PC-9 (cell line): ENCODE measurements around the gene CLEC1B. TPM values are rescaled to one million over a fixed set of nuclear protein-coding genes. Genes with fewer than 3 reads are reported as not detected.

Source experiments
- BruUV-seq: library from RNA; stranded (reverse); fragments of 400-500 nt; replicated peaks from 2 replicates; lab custom pipeline; 2021; lab: Mats Ljungman, UMichigan
- CTCF ChIA-PET: fragments of 300-600 bp; sonication (Branson Sonifier 250); formaldehyde crosslinking; loops from one replicate; lab custom pipeline; 2022; ENCODE audit warnings: antibody characterized with exemption; lab: Charles Lee
- POLR2A ChIA-PET: fragments of 300-600 bp; sonication (Branson Sonifier 250); formaldehyde crosslinking; loops from one replicate; lab custom pipeline; 2022; ENCODE audit warnings: antibody characterized with exemption; ENCODE audit not compliant: unreplicated experiment; lab: Charles Lee
- DNase-seq, 2 experiments: peaks; one replicate each; pipeline versions ENCODE4 v3.0.0 to v3.0.0-alpha.2; 2015 to 2022; ENCODE audit warnings: mixed read lengths in 1 of 2
- H2AFZ ChIP-seq: fragments of 200-600 bp; sonication (generic); 2 replicates; pipeline ENCODE4 v1.8.1; 2017; ENCODE audit warnings: antibody characterized with exemption
- H3F3A ChIP-seq: fragments of 200-600 bp; sonication (generic); 2 replicates; pipeline ENCODE4 v1.8.1; 2017; ENCODE audit warnings: antibody characterized with exemption, mild to moderate bottlenecking, low read depth; ENCODE audit not compliant: insufficient read depth
- H3K27ac ChIP-seq: fragments of 200-600 bp; sonication (generic); 2 replicates; pipeline ENCODE4 v1.6.1; 2016; ENCODE audit warnings: mixed run types
- H3K27me3 ChIP-seq: fragments of 200-600 bp; sonication (generic); 2 replicates; pipeline ENCODE4 v1.6.1; 2016; ENCODE audit warnings: low read depth, mixed run types; ENCODE audit not compliant: insufficient read depth
- H3K36me3 ChIP-seq: fragments of 200-600 bp; sonication (generic); 2 replicates; pipeline ENCODE4 v1.6.1; 2016; ENCODE audit warnings: low read depth, mixed run types
- H3K4me1 ChIP-seq: fragments of 200-600 bp; sonication (generic); replicated peaks from 2 replicates; pipeline ENCODE4 v1.6.1; 2016; ENCODE audit warnings: mixed run types; ENCODE audit not compliant: insufficient read depth
- H3K4me2 ChIP-seq: fragments of 200-600 bp; sonication (generic); 2 replicates; pipeline ENCODE4 v1.6.1; 2017; ENCODE audit warnings: mixed run types
- H3K4me3 ChIP-seq: fragments of 200-600 bp; sonication (generic); 2 replicates; pipeline ENCODE4 v1.6.1; 2016; ENCODE audit warnings: mixed run types
- H3K79me2 ChIP-seq: fragments of 200-600 bp; sonication (generic); 2 replicates; pipeline ENCODE4 v1.6.1; 2017; ENCODE audit warnings: low read depth, mixed run types
- H3K9me2 ChIP-seq: fragments of 200-600 bp; sonication (generic); 2 replicates; pipeline ENCODE4 v1.8.1; 2017; ENCODE audit warnings: mild to moderate bottlenecking; ENCODE audit not compliant: insufficient read depth
- H3K9me3 ChIP-seq: fragments of 200-600 bp; sonication (generic); 2 replicates; pipeline ENCODE4 v1.8.1; 2016; ENCODE audit warnings: low read depth; ENCODE audit not compliant: insufficient read depth
- H4K20me1 ChIP-seq: fragments of 200-600 bp; sonication (generic); 2 replicates; pipeline ENCODE4 v1.8.1; 2017; ENCODE audit not compliant: insufficient read depth
- EZH2 ChIP-seq: fragments of 200-600 bp; sonication (generic); IDR thresholded peaks from 2 replicates; pipeline ENCODE4 v1.8.0; 2017; ENCODE audit warnings: antibody characterized with exemption, low read depth
- intact Hi-C: fragments of 100-400 bp; cut with micrococcal nuclease; formaldehyde crosslinking; loops from one replicate; pipeline ENCODE4 v1.10.0; 2022; ENCODE audit not compliant: unreplicated experiment
- total RNA-seq: library from RNA; stranded (reverse); gene quantifications from 2 replicates; pipeline ENCODE4 v1.2.3, GENCODE V29; 2021
- TF ChIP-seq, protein P1 (sequence below): fragments of 200-600 bp; sonication (generic); conservative IDR thresholded peaks from 2 replicates; pipeline ENCODE4 v1.6.1; 2017; ENCODE audit warnings: mixed run types, antibody characterized with exemption, mild to moderate bottlenecking, moderate library complexity

The CLEC1B gene
- total RNA-seq, 1 experiment from 2014 or later = not detected

DNA sequence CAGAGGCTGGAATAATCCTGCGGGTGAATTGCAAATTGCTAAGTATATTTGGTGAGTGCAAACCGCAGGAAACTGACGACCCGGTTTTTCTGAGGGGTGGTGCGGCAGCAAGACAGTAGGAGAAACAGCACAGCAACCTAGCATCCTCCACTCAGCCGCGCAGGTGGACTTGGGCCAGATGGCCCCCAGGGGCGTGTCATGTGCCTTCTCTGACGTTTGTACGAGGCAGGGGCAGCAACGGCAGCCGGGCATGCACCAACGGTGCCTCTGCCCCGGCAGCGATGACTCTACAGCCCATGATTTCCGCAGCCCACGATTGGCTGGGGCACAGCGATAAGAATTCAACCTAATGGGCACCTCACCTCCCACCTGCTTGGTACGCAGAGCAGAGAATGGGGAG, 55.7 kb downstream of the CLEC1B start:
- TF ChIP-seq, protein P1, sequence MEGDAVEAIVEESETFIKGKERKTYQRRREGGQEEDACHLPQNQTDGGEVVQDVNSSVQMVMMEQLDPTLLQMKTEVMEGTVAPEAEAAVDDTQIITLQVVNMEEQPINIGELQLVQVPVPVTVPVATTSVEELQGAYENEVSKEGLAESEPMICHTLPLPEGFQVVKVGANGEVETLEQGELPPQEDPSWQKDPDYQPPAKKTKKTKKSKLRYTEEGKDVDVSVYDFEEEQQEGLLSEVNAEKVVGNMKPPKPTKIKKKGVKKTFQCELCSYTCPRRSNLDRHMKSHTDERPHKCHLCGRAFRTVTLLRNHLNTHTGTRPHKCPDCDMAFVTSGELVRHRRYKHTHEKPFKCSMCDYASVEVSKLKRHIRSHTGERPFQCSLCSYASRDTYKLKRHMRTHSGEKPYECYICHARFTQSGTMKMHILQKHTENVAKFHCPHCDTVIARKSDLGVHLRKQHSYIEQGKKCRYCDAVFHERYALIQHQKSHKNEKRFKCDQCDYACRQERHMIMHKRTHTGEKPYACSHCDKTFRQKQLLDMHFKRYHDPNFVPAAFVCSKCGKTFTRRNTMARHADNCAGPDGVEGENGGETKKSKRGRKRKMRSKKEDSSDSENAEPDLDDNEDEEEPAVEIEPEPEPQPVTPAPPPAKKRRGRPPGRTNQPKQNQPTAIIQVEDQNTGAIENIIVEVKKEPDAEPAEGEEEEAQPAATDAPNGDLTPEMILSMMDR = no peak
- no peak for TF ChIP-seq EZH2
- no peaks in the 10 kb centered on the region for H3K36me3 ChIP-seq
- no peaks in the 10 kb centered on the region for H3K9me2 ChIP-seq
- no peak overlapping the region for H3K4me2 ChIP-seq
- H3K27me3 ChIP-seq = no peaks in the 10 kb centered on the region
- no peaks in the 10 kb centered on the region for H3K79me2 ChIP-seq
- no peaks in the 10 kb centered on the region for H4K20me1 ChIP-seq
- no peak overlapping the region for H3K4me3 ChIP-seq
- intact Hi-C loops = loop anchor here (5.0 kb wide), 1 partner anchor 199 kb away; no protein-coding TSS in a partner anchor
- no peak overlapping the region for H2AFZ ChIP-seq
- no TSS peak for BruUV-seq
- no peaks in the 10 kb centered on the region for H3K9me3 ChIP-seq
- DNase-seq = no peak
- ChIA-PET CTCF (no interaction called here), POLR2A (no interaction called here)
- H3K27ac ChIP-seq = no peak overlapping the region
- no peaks in the 10 kb centered on the region for H3F3A ChIP-seq
- H3K4me1 ChIP-seq = no peaks in the 10 kb centered on the region

Other genes starting within 250 kb of the CLEC1B start
- not detected in 2 replicates for gene CD69, start 238.2 kb downstream of the CLEC1B start, total RNA-seq
- not detected in 2 replicates for gene KLRF1, start 171.6 kb downstream of the CLEC1B start, total RNA-seq
- gene CLEC2B, start 129.8 kb downstream of the CLEC1B start, total RNA-seq = 3.4 and 3.9 TPM in 2 replicates
- gene KLRF2, start 117.6 kb downstream of the CLEC1B start, total RNA-seq = not detected in 2 replicates
- not detected in 2 replicates for gene CLEC2A, start 66.8 kb downstream of the CLEC1B start, total RNA-seq
- gene CLEC12A, start 27.7 kb downstream of the CLEC1B start, total RNA-seq = 0.55 and 1.0 TPM in 2 replicates
- gene CLEC12B, start 11.5 kb upstream of the CLEC1B start, total RNA-seq = not detected in 2 replicates
- gene CLEC9A, start 31.6 kb upstream of the CLEC1B start, total RNA-seq = not detected in 2 replicates
- 0.23 TPM in 1 of 2 replicates, not detected in the other for gene CLEC1A, start 99.9 kb upstream of the CLEC1B start, total RNA-seq
- gene CLEC7A, start 131.1 kb upstream of the CLEC1B start, total RNA-seq = 5.1 and 6.1 TPM in 2 replicates
- gene OLR1, start 173.0 kb upstream of the CLEC1B start, total RNA-seq = 20.2 and 22.4 TPM in 2 replicates
- 2.6 and 4.2 TPM in 2 replicates for gene TMEM52B, start 179.9 kb upstream of the CLEC1B start, total RNA-seq
- 85.6 and 143 TPM in 2 replicates for gene GABARAPL1, start 213.8 kb upstream of the CLEC1B start, total RNA-seq